GM19240 (cell line): ENCODE measurements around the gene FAM114A2.

Source experiments
- DNase-seq: peaks from one replicate; pipeline ENCODE4 v3.0.0; 2011; ENCODE audit warnings: low spot score; ENCODE audit not compliant: insufficient read length

FAM114A2 gene

GRCh38 chr5:153985498-153985897 lies 53.2 kb downstream of the FAM114A2 start:
- no peak for DNase-seq

- no peak for DNase-seq
These were observed 54.8 kb downstream of the FAM114A2 start for GRCh38 chr5:153983885-153984284.

- DNase-seq: no peak
These were observed 56.7 kb downstream of the FAM114A2 start for GRCh38 chr5:153981905-153982605.

- DNase-seq: no peak
These were observed 59.5 kb downstream of the FAM114A2 start for GRCh38 chr5:153979028-153979783.

- no peak for DNase-seq
These were observed 63.9 kb downstream of the FAM114A2 start for GRCh38 chr5:153974813-153975163.

GRCh38 chr5:153974131-153974812 lies 64.4 kb downstream of the FAM114A2 start:
- peak; percentile 24 for DNase-seq

GRCh38 chr5:153972240-153972639 lies 66.5 kb downstream of the FAM114A2 start:
- DNase-seq: no peak

GRCh38 chr5:153970496-153970895 lies 68.2 kb downstream of the FAM114A2 start:
- no peak for DNase-seq

- DNase-seq: no peak
These were observed 69.2 kb downstream of the FAM114A2 start for GRCh38 chr5:153969563-153969895.

GRCh38 chr5:153968761-153969562 lies 69.7 kb downstream of the FAM114A2 start:
- DNase-seq: no peak

- DNase-seq: peak; percentile 52
These were observed 73.6 kb downstream of the FAM114A2 start for GRCh38 chr5:153964880-153965645.

- no peak for DNase-seq
These were observed 74.4 kb downstream of the FAM114A2 start for GRCh38 chr5:153964191-153964879.

- DNase-seq: no peak
These were observed 78.2 kb downstream of the FAM114A2 start for GRCh38 chr5:153960269-153961215.

GRCh38 chr5:153959134-153959957 lies 79.4 kb downstream of the FAM114A2 start:
- DNase-seq: no peak

- DNase-seq: no peak
These were observed 81.5 kb downstream of the FAM114A2 start for GRCh38 chr5:153957205-153957604.

GRCh38 chr5:153953411-153953810 lies 85.3 kb downstream of the FAM114A2 start:
- DNase-seq: no peak

- DNase-seq: no peak
These were observed 85.8 kb downstream of the FAM114A2 start for GRCh38 chr5:153952893-153953292.

GRCh38 chr5:153952057-153952456 lies 86.7 kb downstream of the FAM114A2 start:
- no peak for DNase-seq
